Activated CD8-positive, alpha-beta memory T cell treated with anti-CD3 and anti-CD28 coated beads for 48 hours (primary cell): ENCODE data around the gene LDAH.
A peak's percentile ranks its signal among the peaks of the same experiment; 100 is the strongest.

Source experiments
- DNase-seq, 3 experiments: peaks; one replicate each; pipeline ENCODE4 v3.0.0-alpha.2; 2020; ENCODE audit warnings: low read depth in 2 of 3, low spot score in 2 of 3

LDAH gene

DNA sequence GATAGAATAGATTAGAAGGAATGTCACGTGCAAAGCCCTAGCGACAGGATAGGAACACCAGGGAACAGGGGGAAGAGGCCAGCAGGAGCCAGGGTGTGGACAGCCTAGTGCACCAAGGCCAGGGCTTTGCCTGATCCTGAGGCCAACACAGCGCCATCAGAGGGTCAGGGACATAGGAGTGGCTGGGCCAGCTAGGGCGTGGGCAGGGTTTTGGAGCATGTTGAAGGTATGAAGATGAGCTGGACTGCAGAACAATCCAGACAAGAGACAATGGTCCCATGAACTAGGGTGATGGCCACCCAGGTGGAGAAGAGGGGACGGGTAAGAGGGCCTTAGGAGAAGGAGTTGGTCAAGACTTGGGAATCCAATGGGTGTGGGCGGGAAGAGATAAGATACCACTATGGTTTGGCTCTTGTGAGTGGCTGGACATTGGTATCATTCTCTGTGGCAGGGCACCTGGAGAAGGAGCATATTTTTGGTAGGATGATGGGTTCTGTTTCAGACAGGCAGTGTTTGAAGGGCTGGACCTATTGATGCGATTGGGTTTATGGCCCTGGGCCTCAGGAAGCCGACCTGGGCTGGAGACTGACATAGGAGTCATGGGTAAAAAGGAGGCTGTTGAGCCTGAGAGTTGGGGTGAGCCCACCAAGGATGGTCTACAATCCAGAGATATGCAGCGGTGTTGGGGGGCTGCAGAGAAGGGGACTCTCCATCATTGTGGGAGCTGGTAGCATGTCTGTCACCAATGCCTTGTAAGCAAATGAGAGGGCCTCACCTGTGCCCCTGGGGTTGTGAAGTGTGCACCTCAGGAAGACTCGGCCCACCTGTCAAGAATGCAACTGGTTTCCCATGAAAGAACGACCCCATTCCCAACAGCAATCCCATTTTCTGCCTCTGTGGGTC, 170.0 kb downstream of the LDAH start:
- DNase-seq: no peak

DNA sequence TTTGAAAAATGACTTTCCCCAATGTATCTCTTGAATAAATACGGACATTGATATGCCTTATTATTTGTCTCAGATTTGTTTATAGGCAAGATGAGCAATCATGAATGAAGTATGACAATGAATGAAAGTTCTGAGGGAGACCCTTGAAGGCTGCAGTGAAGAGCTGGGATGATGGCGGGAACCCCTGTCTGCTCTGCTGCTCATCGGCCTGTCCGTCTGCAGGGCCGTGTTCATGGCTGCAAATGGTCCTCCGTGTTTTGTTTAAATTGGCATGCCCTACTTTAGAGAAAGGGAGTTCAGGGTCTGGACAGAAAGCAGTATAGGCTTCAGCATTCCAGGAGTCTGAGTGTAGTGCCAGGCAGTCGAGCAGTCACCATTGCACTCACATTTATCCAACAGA, 170.8 kb downstream of the LDAH start:
- no peak for DNase-seq

GRCh38 chr2:20651731-20652099, 171.2 kb downstream of the LDAH start:
- no peak for DNase-seq

GRCh38 chr2:20650877-20651730, 171.8 kb downstream of the LDAH start, which contains the start of gene HS1BP3:
HS1BP3 (minus strand) TSS chr2:20651098; CDS start chr2:20651063, 35 bp downstream.
- peak; percentile 61 to 85 (median 74) for DNase-seq

- DNase-seq: peak in 1 of 3 experiments; percentile 22
Observed at GRCh38 chr2:20650393-20650876, 172.5 kb downstream of the LDAH start.

- no peak for DNase-seq
Observed at GRCh38 chr2:20649976-20650375, 172.9 kb downstream of the LDAH start.

DNA sequence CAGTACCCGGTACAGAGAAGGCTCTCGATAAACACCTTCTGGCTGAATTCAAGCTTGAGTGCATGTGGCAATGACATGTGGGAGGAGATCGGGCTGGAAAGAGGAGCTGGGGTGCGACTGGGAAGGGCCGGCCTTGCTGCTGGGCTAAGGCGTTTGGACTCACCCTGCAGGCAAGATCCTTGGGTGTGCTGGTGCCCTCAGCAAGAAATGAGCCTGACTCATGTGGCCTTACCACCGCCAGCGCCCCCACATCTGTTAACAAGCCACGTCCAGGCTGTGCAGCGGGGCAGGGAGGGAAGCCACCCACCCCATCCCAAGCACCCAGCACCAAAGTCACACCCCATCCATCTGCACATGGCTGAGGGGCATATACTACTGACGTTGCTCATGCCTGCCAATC, 173.3 kb downstream of the LDAH start:
- DNase-seq: no peak

DNA sequence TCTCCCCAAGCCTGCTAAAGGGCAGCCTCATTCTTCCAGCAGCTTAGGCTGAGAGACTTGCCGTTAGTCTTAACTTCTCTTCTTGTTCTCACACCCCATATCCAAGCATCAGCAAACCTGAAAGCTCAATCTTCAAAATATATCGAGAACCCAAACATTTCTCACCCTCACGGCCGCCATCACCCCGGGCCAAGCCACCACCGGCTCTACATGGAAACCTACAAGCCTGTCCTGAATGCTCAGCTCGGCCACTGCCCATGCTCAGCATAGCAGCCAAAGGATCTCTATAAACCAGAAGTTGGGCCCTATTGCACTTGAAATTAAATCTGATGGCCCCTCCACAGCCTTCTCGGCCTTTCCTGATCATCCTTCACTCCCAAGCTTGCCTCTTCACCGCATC, 174.1 kb downstream of the LDAH start:
- DNase-seq: no peak

DNA sequence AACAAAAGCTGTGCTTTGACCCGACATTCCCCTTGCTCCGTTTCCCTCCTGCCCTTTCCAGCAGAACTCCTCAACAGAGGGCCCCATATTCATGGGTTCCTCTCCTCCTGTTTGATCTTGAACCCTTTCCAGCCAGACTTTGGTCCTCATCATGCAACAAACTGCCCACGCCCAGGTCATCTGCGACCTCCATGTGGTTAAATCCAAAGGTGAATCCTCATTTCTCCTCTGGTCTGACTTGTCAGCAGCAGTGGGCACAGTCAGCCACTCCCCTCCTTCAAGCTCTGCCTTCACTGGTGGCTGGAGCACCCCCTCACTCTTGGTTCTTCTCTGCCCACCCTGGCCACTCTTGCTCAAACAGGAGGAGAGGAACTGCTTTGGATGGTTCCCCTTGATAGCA, 174.7 kb downstream of the LDAH start:
- DNase-seq: no peak

- no peak for DNase-seq
Observed at GRCh38 chr2:20647738-20648137, 175.2 kb downstream of the LDAH start.

DNA sequence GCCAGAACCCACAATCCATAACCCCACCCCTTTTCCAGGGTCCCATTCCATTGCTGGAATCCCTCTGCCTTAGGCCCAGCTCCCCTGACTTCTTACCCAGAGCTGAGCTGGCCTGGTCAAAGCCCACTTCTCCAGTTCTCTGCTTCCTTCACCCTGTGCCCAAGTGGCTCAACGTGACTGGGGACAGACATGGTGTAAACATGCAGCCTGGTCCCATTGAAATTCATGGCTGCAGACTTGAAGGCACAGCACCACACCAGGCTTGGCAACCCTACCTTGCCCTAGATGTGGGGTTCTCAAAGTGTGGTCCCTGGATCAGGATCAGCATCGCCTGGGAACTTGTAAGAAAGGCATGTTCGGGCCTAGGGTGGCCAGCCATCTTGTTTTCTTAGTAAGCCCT, 175.7 kb downstream of the LDAH start:
- DNase-seq: no peak

GRCh38 chr2:20646446-20646845, 176.5 kb downstream of the LDAH start:
- no peak for DNase-seq

DNA sequence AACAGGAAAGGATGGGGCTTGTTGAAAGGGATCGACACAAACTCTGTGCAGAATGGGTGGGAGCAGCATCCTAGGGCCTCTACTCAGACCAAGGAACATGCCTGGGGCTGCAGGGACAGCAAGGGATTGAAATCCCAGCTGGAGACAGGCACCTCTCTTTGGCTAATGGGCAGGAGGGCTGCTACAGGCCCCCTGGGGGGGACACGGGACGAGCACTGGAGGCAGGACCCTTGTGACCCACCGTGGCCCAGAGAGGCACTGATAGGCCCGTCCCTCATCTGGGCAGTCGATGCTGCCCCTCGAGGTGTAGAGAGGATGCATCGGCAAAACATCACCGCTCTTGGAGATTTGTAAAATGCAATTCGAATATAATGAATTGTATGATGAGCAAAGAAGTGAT, 177.1 kb downstream of the LDAH start:
- no peak for DNase-seq

GRCh38 chr2:20645301-20645701, 177.6 kb downstream of the LDAH start:
- DNase-seq: no peak

DNA sequence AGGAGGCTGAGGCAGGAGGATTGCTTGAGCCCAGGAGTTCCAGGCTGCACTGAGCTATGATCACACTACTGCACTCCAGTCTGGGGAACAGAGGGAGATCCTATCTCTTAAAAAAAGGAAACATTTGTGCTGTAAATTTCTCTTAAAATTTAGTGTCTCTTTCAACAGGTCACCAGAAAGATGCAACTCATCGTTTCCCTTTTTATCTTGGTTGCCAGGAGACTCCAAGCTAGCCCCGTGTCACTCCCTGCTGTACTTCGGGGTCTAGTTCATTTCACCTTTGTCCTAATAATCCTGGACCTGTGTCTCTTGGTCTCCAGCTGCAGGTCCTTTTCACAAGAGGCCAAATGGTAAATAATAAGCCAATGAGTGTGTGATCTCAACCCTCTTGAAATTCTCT, 179.1 kb downstream of the LDAH start:
- DNase-seq: no peak

DNA sequence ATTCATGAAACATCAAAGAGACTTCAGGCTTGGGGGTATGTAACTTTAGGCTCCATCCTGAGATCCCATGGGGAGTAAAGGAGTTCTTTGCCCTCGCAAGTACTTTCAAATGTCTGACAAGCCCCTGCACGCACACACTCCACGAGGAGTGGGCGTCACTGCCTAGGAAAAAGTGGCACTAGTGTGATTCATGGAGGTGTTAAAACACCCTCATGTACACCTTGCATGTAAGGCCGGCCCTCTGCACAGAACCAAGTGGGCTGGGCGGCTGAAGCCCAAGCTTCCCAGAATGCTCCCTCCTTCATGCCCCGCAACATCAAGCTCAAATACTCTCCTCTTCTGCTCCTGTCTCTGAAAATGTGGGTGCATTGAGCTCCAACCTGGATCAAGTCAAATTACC, 179.8 kb downstream of the LDAH start:
- DNase-seq: no peak

GRCh38 chr2:20642055-20642971, 180.6 kb downstream of the LDAH start:
- peak; percentile 47 to 71 (median 50) for DNase-seq

DNA sequence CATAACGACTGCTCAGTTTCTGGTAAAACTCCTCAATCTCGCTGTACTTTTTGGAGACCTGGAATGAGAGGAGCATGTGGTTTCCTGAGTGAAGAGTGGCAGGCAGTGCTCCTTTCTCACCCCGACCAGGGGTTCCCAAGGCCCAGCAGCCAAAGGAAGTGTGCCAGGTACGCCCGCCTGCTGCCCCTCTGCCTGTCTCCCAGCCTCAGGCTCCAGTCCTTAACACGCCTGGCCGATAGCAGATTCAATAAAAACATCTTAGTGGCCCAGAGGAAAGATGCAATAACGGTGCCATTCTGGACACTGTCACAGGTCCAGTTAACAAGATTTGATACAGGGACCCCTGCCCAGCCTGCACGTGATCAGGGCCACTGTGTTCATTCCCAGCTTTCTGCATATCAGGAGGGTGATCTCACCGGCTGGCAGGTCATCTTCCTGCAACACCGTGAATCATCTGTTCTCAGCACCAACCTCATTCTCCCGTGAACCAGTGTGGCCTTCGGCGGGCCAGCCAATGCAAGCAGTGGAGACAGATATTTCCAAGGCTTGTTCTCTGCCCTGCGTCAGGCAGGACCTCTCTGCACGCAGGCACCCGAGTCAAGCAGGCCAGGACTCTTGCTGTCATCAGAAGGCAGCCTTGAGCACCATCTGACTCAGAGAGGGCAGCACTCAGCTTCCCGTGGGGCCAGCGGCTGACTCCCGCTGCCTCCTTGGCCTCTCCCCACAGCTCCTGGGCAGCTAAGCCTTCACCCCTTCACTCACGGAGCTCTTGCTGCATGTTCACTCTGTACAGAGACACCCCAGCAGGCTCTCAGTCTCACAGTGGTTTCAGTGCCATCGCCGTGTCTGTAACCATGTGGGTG, 181.5 kb downstream of the LDAH start:
- DNase-seq: no peak

DNA sequence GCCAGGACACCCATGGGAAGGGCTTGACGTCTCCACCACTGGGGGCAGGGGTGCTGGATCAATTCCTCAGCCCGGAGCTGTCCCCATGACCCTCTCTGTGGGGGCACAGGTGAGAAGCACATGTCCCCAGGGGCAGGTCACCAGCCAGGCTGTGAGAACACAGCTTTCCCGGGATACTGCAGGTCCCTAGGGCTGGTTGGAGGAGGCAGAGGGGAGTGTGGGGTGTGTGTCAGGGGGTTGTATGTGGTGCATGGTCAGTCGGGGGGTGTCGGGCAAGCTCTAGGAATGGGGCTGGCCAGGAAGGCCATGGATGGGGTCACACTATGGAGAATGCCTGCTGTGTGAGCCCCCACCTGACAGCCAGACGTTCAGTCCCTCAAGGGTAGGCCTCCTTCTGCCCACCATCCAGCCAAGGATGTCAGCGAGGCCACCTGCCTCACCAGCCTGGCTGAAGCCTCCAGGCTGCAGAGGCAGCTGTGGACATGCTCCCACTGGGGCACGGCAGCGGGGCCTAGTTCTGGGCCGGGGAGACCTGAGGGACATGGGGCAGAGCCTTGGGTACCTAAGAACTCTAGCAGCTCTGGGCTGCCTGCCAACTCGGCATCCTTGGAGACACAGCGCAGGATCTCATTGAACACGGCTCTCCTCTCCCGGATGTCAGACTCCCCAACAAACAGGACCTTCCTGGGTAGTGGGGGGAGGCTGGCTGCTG, 182.3 kb downstream of the LDAH start:
- no peak for DNase-seq
